T47D (cell line): Measurements from ENCODE around the gene PRKN.

Experiments used
- DNase-seq, 2 experiments: peaks; one replicate each; pipeline versions ENCODE4 v3.0.0 to v3.0.0-alpha.2; 2011 to 2012; ENCODE audit warnings: low read depth in 1 of 2, low spot score in 1 of 2
- JUND ChIP-seq: IDR thresholded peaks from 2 replicates; pipeline ENCODE4 v1.6.1; 2012; ENCODE audit warnings: low read depth
- in situ Hi-C: cut with HindIII; loops from 2 replicates; pipeline ENCODE4 v1.10.0; 2016; ENCODE audit warnings: low sequenced_read_pairs, low pct_unique_long_range_greater_than_20kb

PRKN gene

DNA sequence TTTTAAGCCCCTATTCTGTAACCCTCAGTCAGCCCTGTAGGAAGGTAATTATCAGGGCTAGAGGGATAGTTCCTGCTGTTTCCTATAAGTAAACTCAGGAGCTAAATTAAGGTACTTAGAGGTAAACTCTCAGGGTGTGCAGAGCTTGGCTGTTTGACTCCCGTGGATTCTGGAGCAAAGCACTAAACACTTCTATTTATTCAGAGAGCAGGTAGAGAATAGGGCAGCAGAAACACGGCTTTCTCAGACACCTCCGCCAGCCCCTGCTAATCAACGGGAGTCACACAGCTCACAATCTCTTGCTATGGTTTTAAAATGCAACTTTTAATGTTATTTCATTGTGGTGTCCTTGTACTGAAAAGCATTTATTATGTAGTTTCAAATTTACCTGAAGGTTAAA, 21.8 kb downstream of the PRKN start:
- no peak for DNase-seq
- in situ Hi-C loops = no loop called here
- no peak for TF ChIP-seq JUND

DNA sequence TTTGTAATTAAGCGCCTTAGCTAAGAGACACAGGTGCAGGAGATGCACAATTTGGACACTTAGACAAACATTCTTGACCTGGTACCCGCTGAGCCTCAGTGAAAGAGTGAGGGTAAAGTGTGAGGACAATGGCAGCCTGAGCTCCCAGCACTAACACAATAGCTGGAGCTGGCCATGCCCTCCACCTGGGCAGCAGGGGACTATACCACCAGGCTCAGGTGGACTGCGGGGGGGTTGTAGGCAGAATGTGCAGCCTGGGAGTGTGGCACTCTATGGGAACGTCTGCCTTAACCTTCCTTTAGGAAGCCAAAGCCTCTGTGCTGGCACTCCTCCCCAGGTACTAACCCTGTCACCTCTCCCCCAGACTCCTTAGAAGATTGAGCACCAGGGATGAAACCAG, 23.6 kb downstream of the PRKN start:
- DNase-seq = no peak
- TF ChIP-seq JUND = no peak
- in situ Hi-C loops = no loop called here

DNA sequence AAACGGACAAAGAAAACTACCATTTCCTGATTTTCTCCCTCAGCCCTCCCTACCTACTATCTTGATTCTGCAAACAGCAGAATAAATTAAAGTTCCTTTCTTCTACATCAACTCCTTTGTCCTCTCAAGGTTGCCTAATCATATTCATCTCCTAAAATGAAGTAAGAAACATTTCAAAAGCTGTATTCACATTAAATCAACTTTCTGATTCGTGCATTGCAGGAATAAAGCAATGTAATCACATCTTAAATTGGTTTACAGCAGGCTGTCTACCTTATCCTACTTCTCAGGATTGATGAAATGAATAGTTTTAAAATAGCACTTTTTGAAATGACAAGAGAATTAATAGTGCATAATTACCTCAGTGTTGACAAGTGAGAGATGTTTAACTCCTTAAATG, 25.1 kb downstream of the PRKN start:
- TF ChIP-seq JUND = no peak
- no peak for DNase-seq
- in situ Hi-C loops = no loop called here

DNA sequence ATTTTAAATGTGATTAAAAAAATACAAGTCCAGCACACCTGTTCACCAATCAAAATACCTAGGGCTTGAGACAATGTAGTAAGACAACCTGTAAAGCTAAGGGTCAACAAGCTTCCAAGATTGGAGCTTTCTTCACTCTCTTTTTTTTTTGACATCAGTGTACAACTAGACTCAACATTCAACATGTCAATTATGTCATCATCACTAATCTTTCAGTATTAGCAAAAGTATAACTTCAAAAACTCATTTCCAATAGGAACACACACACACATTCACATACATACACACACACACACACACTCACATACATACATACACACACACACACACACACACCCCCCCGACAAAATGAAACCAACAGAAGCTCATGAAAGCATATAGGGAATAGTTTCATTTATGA, 26.0 kb downstream of the PRKN start:
- in situ Hi-C loops = no loop called here
- TF ChIP-seq JUND = no peak
- DNase-seq = no peak

DNA sequence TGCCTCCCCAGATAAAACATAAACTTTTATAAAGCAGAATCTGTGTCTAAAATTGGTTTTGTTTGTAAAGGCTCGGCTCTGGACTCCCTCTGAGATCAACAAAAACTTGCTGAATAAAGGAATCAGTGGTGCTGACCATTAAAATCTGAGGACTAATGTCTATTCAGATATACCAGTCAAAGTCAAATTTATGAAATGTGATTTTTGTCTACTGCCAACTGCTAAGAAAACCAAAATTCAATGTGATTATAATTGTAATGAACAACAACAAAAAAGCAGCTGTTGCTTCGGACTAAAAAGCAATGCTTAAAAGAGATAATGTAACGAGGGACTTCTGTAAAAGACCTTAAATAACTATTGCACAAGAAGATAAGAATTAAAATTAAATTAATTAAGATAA, 26.6 kb downstream of the PRKN start:
- in situ Hi-C loops = no loop called here
- TF ChIP-seq JUND = no peak
- no peak for DNase-seq

DNA sequence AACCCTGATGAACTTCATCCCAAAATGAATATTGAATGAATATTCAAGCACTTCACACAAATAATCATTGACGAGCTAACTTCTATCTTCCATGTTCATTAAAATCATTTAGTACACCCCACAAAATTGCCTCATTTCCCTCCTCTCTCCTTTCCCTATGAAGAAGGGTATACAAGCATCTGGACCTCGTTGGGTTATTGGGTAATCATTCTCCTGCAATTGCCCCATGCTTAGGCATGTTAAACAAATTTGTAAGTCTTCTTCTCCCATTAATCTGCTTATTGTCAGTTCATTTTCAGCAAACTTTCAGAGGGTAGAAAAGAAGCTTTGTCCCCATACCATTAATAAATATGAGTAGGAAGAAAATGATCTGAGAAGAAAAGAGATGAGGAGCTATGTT, 27.6 kb downstream of the PRKN start:
- no peak for TF ChIP-seq JUND
- DNase-seq = no peak
- in situ Hi-C loops = no loop called here

DNA sequence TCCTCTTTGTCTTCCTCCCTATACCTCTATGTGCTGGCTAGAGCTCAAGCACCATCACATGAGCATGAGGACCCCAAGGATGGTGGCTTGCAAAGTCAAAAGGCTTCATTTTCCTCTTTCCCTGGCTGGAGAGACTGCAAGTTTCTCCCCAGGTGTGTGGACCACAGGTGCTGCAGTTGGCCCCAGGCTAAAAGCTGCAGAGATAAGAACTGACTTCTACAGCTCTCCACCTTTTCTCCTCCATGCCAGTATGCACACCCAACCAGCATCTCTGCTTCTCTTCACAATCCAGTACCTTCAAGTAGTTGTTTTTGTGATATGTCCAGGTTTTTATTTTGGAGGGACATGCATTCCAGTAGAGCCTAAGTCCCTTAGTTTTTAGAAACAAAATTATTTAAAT, 29.1 kb downstream of the PRKN start:
- no peak for TF ChIP-seq JUND
- DNase-seq = no peak
- in situ Hi-C loops = no loop called here

DNA sequence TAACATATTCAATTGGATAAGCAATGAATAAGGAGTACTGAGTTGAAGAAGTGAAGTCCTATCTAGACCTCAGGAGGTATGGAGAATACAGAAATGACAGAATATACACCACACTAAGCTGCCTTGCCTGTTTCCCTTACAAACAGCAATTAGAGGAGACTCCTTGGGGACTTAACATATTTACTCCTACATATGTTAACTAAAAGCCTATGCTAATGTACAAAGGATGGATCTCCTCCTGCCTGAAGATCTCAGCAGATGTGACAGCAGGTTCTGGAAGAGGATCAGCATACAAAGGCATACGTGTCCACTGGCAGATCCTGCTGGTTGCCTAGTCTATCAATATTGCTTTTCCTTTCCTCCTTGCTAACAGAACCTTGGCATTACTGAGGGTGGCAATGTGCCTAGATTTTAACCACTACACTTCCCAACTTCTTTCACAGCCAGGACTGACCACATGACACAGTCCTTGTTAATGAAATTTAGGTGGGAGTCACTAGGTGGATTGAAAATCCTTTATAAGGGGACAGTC, 29.6 kb downstream of the PRKN start:
- no peak for TF ChIP-seq JUND
- DNase-seq = no peak
- in situ Hi-C loops = no loop called here

DNA sequence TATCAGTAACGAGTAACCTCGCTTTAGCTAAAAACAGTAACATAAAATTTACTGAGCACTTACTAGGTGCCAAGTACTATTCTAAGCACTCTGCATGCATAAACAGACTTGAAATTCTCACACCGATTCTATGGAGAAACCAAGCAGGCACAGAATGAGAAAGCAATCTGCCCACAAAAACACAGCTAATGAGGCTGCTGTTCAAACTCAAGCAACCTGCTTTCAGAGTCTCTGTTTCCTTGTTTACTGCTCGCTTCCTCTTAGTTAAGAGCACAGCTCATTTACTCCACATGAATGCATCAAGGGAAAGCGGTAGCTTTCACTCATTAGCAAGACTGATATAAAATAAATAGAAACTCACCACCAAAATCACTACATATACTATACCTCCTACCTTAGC, 37.4 kb downstream of the PRKN start:
- in situ Hi-C loops = no loop called here
- no peak for DNase-seq
- TF ChIP-seq JUND = no peak

DNA sequence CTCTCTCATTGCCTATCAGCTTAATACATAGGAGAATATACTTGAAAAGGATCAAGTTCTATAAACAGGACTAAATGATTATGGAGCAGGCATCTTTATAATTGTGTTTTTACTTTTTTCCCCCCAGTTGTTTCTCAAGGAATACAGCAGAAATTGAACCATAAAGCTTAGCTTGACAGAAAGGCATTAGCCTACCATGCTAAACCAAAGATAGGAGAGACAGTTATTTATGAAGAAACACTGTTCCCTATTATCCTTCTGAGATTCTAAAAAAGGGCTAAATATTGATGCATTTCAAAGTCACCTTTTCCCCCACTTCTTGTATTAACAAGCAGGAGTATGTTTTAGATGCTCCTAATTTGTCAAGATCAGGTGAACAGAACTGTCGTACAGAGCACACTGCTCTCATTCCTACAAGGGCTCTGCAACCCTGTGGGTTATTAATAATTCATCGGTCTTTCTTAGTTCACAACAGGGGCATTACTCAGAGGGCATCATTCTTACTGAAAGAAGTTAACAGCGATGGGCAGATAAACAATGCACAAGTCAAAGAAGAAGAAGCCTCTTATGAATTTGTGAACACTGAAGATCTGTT, 38.7 kb downstream of the PRKN start:
- no peak for DNase-seq
- no peak for TF ChIP-seq JUND
- in situ Hi-C loops = no loop called here

DNA sequence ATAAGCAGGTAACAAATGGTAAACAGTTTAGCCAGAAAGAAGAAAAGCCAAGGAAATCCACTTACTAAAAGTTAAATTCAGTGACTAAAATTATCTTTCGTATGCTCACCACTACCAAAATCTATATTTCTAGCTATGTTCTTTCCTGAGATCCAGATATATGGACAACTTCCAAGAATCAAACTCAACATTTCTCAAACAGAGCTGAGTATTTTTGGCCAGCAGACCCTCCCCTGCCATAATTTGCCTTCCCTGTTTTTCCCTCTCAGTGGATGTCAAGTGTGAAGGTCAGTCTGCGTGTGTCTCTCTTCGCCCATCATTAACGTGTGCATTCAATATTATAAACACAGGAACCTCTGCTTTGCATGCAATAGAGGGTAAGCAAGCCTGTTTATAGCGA, 42.0 kb downstream of the PRKN start:
- in situ Hi-C loops = no loop called here
- no peak for TF ChIP-seq JUND
- DNase-seq = no peak

DNA sequence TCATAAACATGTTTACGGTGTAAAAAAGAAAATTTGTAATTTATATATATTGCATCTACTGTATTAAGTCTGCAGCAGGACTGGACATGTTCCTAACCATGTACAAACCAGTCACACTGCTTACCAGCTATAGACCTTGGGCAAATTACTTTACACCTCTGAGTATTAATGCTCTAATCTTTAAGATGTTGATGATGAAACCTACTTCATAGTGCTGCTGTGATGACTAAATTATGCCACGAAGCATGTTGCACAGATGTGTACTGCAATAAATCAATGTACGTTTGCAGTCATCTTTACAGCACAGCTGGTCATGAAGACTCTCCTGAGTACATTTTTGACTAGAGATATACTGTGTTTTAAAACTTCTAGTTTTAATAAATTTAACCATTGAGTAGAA, 42.6 kb downstream of the PRKN start:
- DNase-seq = no peak
- in situ Hi-C loops = no loop called here
- TF ChIP-seq JUND = no peak

DNA sequence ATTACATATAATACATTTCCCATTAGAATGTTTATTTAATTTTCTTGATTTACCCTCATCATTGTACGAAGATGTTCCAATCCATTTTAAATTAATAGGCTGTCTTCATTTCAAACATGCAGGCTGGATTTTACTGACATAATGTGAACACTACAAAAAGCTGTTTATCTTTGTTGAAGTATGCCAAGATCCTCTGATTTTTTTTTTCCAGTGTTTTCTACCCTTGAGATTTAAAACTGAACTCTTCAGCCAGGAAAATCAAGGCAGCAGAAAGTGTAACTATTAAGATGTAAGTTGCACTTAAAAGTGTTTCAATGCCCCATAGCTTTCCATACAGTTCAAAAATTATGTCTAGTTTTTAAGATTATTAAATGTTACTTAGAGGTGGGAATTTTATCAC, 43.5 kb downstream of the PRKN start:
- DNase-seq = no peak
- no peak for TF ChIP-seq JUND
- in situ Hi-C loops = no loop called here

DNA sequence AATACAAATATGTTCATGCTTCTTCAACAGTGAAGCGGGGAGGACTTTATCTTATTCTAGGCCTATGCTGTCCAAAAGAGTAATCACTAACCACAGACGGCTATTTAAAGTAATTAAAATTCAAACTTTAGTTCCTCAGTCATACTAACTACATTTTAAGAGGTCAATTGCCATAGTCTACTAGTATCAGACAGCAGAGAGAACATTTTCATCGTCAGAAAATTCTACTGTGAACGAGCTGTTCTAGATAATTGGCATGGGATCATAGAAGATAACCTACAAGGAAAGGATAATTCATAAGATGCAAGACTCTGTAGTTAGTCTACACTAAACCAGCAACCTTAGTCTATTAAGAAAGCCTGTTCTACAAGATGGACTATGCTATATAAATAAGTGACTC, 44.4 kb downstream of the PRKN start:
- in situ Hi-C loops = no loop called here
- DNase-seq = peak in 1 of 2 experiments; percentile 3
- TF ChIP-seq JUND = no peak
